Uterus (tissue), 4 donors: ENCODE results near the gene SLC17A9. TPM values are rescaled to one million over a fixed set of nuclear protein-coding genes. Genes with fewer than 3 reads are reported as not detected.

Experiments used
- DNase-seq, 2 donors: peaks; one replicate each; pipeline ENCODE4 v3.0.0-alpha.2; 2019 to 2020
- H3K27ac ChIP-seq, 2 donors: fragments of 200-600 bp; sonication (generic); 1 replicate in 1 of 2; 2 replicates in 1 of 2; pipeline ENCODE4 v1.5.1; 2016 to 2018
- H3K27me3 ChIP-seq, 2 donors: fragments of 200-600 bp; sonication (generic); one replicate each; pipeline ENCODE4 v1.5.1; 2018 to 2019; ENCODE audit warnings: control low read depth in 1 of 2
- H3K36me3 ChIP-seq, 2 donors: fragments of 200-600 bp; sonication (generic); one replicate each; pipeline ENCODE4 v1.5.1; 2019; ENCODE audit warnings: control low read depth in 1 of 2
- H3K4me1 ChIP-seq, 2 donors: fragments of 200-600 bp; sonication (generic); one replicate each; pipeline ENCODE4 v1.5.1; 2018 to 2019; ENCODE audit warnings: control low read depth in 1 of 2
- H3K4me3 ChIP-seq, 2 donors: fragments of 200-600 bp; sonication (generic); 1 replicate in 1 of 2; 2 replicates in 1 of 2; pipeline ENCODE4 v1.5.1; 2018 to 2019; ENCODE audit warnings: mild to moderate bottlenecking in 1 of 2
- H3K9me3 ChIP-seq, 2 donors: fragments of 200-600 bp; sonication (generic); one replicate each; pipeline ENCODE4 v1.5.1; 2019; ENCODE audit warnings: control low read depth in 1 of 2
- CTCF ChIP-seq, 4 experiments: fragments of 200-600 bp in 2 of 4; fragments of 450-650 bp in 2 of 4; sonication (generic) in 2 of 4; IDR thresholded peaks; one replicate each; pipeline ENCODE4 v1.5.1; 2016 to 2019; ENCODE audit warnings: antibody characterized with exemption in 4 of 4, mild to moderate bottlenecking in 2 of 4, moderate library complexity in 1 of 4
- POLR2A ChIP-seq, 2 donors: fragments of 450-650 bp; IDR thresholded peaks; one replicate each; pipeline ENCODE4 v1.6.1; 2016; ENCODE audit warnings: antibody characterized with exemption in 2 of 2, mild to moderate bottlenecking in 1 of 2, moderate library complexity in 1 of 2
- intact Hi-C: fragments of 100-400 bp; cut with DNase I; formaldehyde crosslinking; loops from one replicate; pipeline ENCODE4 v1.15.1; 2023; ENCODE audit warnings: low total_unique reads
- total RNA-seq, 4 donors: library from RNA; depleted of rRNA in 3 of 4; stranded (reverse); fragments of >200 nt in 3 of 4; gene quantifications; one replicate each; pipeline versions ENCODE4 v1.1.0 to v1.2.4, GENCODE V29; 2014 to 2023
- donor health status: DM: yes; HTN: yes; CAD: no.

SLC17A9 gene
- total RNA-seq, 4 donors from 2014 or later, result 0.26 to 5.4 (median 1.6) TPM; not detected in 1

GRCh38 chr20:62995481-62995880 is 43.0 kb downstream of the SLC17A9 start:
- intact Hi-C loops, result no loop called here
- Histone ChIP-seq H3K9me3 (no peaks in the 10 kb centered on the region), H3K27me3 (peaks cover 0 to 15% of the 10 kb centered on the region in 2 donors), H3K4me1 (no peaks in the 10 kb centered on the region), H3K36me3 (no peaks in the 10 kb centered on the region), H3K27ac (no peak overlapping the region), H3K4me3 (no peak overlapping the region)
- no peak for TF ChIP-seq CTCF (IDR thresholded peaks at IDR 0.05)
- TF ChIP-seq POLR2A (IDR thresholded peaks at IDR 0.05), result no peak
- no peak for DNase-seq

GRCh38 chr20:62995898-62996595 is 43.5 kb downstream of the SLC17A9 start:
- peaks cover 0 to 15% of the 10 kb centered on the region in 2 donors for H3K27me3 ChIP-seq
- intact Hi-C loops, result no loop called here
- no peak overlapping the region for H3K4me3 ChIP-seq
- no peak overlapping the region for H3K27ac ChIP-seq
- DNase-seq, result no peak
- no peaks in the 10 kb centered on the region for H3K4me1 ChIP-seq
- H3K9me3 ChIP-seq, result no peaks in the 10 kb centered on the region
- H3K36me3 ChIP-seq, result no peaks in the 10 kb centered on the region
- no peak for TF ChIP-seq POLR2A (IDR thresholded peaks at IDR 0.05)
- TF ChIP-seq CTCF (IDR thresholded peaks at IDR 0.05), result no peak

GRCh38 chr20:62996596-62996982 is 44.1 kb downstream of the SLC17A9 start:
- H3K36me3 ChIP-seq, result no peaks in the 10 kb centered on the region
- H3K9me3 ChIP-seq, result no peaks in the 10 kb centered on the region
- no peak for TF ChIP-seq CTCF (IDR thresholded peaks at IDR 0.05)
- TF ChIP-seq POLR2A (IDR thresholded peaks at IDR 0.05), result no peak
- no peak overlapping the region for H3K27ac ChIP-seq
- intact Hi-C loops, result no loop called here
- H3K27me3 ChIP-seq, result peaks cover 0 to 15% of the 10 kb centered on the region in 2 donors
- DNase-seq, result no peak
- no peak overlapping the region for H3K4me3 ChIP-seq
- H3K4me1 ChIP-seq, result no peaks in the 10 kb centered on the region

- intact Hi-C loops, result no loop called here
- Histone ChIP-seq H3K27me3 (peaks cover 0 to 21% of the 10 kb centered on the region in 2 donors), H3K4me1 (no peaks in the 10 kb centered on the region), H3K27ac (no peak overlapping the region), H3K9me3 (no peaks in the 10 kb centered on the region), H3K36me3 (no peaks in the 10 kb centered on the region), H3K4me3 (no peak overlapping the region)
- DNase-seq, result no peak
- no peak for TF ChIP-seq CTCF (IDR thresholded peaks at IDR 0.05)
- no peak for TF ChIP-seq POLR2A (IDR thresholded peaks at IDR 0.05)
These were observed 45.0 kb downstream of the SLC17A9 start for GRCh38 chr20:62997417-62998035.

GRCh38 chr20:62998449-62998848 is 45.9 kb downstream of the SLC17A9 start:
- H3K9me3 ChIP-seq, result no peaks in the 10 kb centered on the region
- intact Hi-C loops, result no loop called here
- no peak for DNase-seq
- TF ChIP-seq CTCF (IDR thresholded peaks at IDR 0.05), result no peak
- TF ChIP-seq POLR2A (IDR thresholded peaks at IDR 0.05), result no peak
- no peak overlapping the region for H3K4me3 ChIP-seq
- H3K36me3 ChIP-seq, result no peaks in the 10 kb centered on the region
- H3K27me3 ChIP-seq, result peaks cover 0 to 30% of the 10 kb centered on the region in 2 donors
- no peaks in the 10 kb centered on the region for H3K4me1 ChIP-seq
- no peak overlapping the region for H3K27ac ChIP-seq
